ENCODE measurements around the gene KDM2B.

KDM2B gene

GRCh38 chr12:121530600-121531355 is 50.0 kb downstream of the KDM2B start:
- peak in 1 of 2 donors; percentile 38 for DNase-seq (ENCODE audit: low read depth in 2 of 2)

- no peak for DNase-seq (ENCODE audit: low read depth in 2 of 2)
Observed at GRCh38 chr12:121529184-121529583, 51.6 kb downstream of the KDM2B start.

GRCh38 chr12:121525411-121525810 is 55.4 kb downstream of the KDM2B start:
- no peak for DNase-seq (ENCODE audit: low read depth in 2 of 2)

- DNase-seq (ENCODE audit: low read depth in 2 of 2), result no peak
Observed at GRCh38 chr12:121524196-121524916, 56.5 kb downstream of the KDM2B start.

GRCh38 chr12:121523741-121524140 is 57.1 kb downstream of the KDM2B start:
- no peak for DNase-seq (ENCODE audit: low read depth in 2 of 2)

- no peak for DNase-seq (ENCODE audit: low read depth in 2 of 2)
Observed at GRCh38 chr12:121522971-121523370, 57.9 kb downstream of the KDM2B start.

- DNase-seq (ENCODE audit: low read depth in 2 of 2), result no peak
Observed at GRCh38 chr12:121520586-121521086, 60.2 kb downstream of the KDM2B start.

- DNase-seq (ENCODE audit: low read depth in 2 of 2), result no peak
Observed at GRCh38 chr12:121520119-121520518, 60.7 kb downstream of the KDM2B start.

- DNase-seq (ENCODE audit: low read depth in 2 of 2), result no peak
Observed at GRCh38 chr12:121519227-121519626, 61.6 kb downstream of the KDM2B start.

GRCh38 chr12:121518656-121519055 is 62.2 kb downstream of the KDM2B start:
- no peak for DNase-seq (ENCODE audit: low read depth in 2 of 2)

- DNase-seq (ENCODE audit: low read depth in 2 of 2), result no peak
Observed at GRCh38 chr12:121516437-121517011, 64.3 kb downstream of the KDM2B start.

GRCh38 chr12:121515615-121516014 is 65.2 kb downstream of the KDM2B start:
- DNase-seq (ENCODE audit: low read depth in 2 of 2), result no peak

GRCh38 chr12:121514184-121514742 is 66.6 kb downstream of the KDM2B start:
- no peak for DNase-seq (ENCODE audit: low read depth in 2 of 2)

- DNase-seq (ENCODE audit: low read depth in 2 of 2), result no peak
Observed at GRCh38 chr12:121513464-121514183, 67.2 kb downstream of the KDM2B start.

- no peak for DNase-seq (ENCODE audit: low read depth in 2 of 2)
Observed at GRCh38 chr12:121512561-121512960, 68.3 kb downstream of the KDM2B start.

- DNase-seq (ENCODE audit: low read depth in 2 of 2), result no peak
Observed at GRCh38 chr12:121511916-121512315, 68.9 kb downstream of the KDM2B start.

GRCh38 chr12:121509339-121509738 is 71.5 kb downstream of the KDM2B start:
- no peak for DNase-seq (ENCODE audit: low read depth in 2 of 2)

GRCh38 chr12:121508533-121508932 is 72.3 kb downstream of the KDM2B start:
- DNase-seq (ENCODE audit: low read depth in 2 of 2), result no peak

- no peak for DNase-seq (ENCODE audit: low read depth in 2 of 2)
Observed at GRCh38 chr12:121507984-121508383, 72.8 kb downstream of the KDM2B start.

GRCh38 chr12:121507245-121507644 is 73.6 kb downstream of the KDM2B start:
- DNase-seq (ENCODE audit: low read depth in 2 of 2), result no peak

- no peak for DNase-seq (ENCODE audit: low read depth in 2 of 2)
Observed at GRCh38 chr12:121505513-121505912, 75.3 kb downstream of the KDM2B start.

- DNase-seq (ENCODE audit: low read depth in 2 of 2), result no peak
Observed at GRCh38 chr12:121504505-121504904, 76.3 kb downstream of the KDM2B start.

All from stimulated activated CD4-positive, alpha-beta T cell treated with anti-CD3 and anti-CD28 coated beads, Interleukin-15, amount 100 ng/mL, for 48 hours (primary cell).